Left lobe of liver (tissue), 2 donors: ENCODE measurements around the gene SLCO3A1. TPM values are rescaled to one million over a fixed set of nuclear protein-coding genes. Genes with fewer than 3 reads are reported as not detected.

Experiments used
- ATAC-seq: fragments of 200-7000 bp; cut with Tn5 transposase; one replicate; pipeline ENCODE4 v1.9.1; 2020; ENCODE audit warnings: mild to moderate bottlenecking, moderate library complexity
- DNase-seq: peaks from one replicate; pipeline ENCODE4 v3.0.0-alpha.2; 2020; ENCODE audit warnings: low spot score
- total RNA-seq: library from RNA; stranded (reverse); gene quantifications from one replicate; pipeline ENCODE4 v1.2.1, GENCODE V29; 2021
- donor health status: DM: no; HTN: no; CAD: no; lungs with moderate emphysema.
- donor health status: DM: no; HTN: yes; CAD: no.

Gene SLCO3A1
- total RNA-seq, 1 donor from 2014 or later: 3.4 TPM

DNA sequence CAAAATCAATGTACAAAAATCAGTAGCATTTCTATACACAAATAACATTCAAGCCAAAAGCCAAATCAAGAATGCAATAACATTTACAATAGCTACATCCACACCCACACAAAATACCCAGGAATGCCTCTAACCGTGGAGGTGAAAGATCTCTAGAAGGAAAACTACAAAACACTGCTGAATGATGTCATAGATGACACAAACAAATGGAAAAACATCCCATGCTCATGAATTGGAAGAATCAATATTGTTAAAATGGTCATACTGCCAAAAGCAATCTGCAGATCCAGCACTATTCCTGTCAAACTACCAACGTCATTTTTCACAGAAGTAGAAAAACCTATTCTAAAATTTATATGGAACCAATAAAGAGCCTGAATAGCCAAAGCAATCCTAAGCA is 143.7 kb downstream of the SLCO3A1 start:
- ATAC-seq (no peak), DNase-seq (no peak)

DNA sequence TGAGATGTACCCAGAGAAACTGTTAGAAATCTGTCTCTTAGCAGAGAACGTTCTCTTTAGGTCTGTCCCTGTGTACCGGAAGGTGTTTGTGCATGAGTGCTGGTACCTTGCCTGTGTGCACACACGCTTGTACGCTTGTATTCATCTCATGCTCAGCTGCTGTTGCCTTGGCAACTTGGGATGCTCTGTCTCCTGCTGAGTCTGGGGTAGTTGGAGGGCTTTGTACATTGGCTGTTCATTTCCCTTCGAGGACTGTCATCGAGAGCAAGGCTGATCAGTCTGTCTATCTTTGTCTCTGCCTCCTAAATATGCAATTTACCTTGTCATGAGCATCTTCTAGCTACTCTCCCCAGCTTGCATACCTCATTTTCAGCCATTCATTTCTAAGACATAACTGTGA is 147.2 kb downstream of the SLCO3A1 start:
- ATAC-seq (no peak), DNase-seq (no peak)

DNA sequence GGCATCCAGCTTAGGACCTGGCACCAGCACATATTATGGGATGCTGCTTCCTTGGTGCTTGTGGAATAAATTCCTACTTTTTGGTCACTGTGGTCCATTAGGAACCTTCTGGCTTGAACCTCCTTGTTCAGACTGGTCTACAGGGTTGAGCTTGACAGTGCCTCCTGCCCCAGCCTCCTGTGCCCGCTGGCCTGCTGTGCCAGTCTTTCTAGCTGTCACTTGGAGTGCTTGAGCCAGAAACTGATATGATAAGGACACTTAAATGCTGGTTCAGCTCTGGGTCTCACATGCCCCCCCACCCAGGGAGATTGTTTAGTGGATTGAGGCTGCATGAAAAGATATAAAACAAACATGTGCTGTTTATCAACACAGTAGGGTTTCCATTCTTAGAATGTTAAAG is 147.8 kb downstream of the SLCO3A1 start:
- DNase-seq (no peak), ATAC-seq (no peak)

DNA sequence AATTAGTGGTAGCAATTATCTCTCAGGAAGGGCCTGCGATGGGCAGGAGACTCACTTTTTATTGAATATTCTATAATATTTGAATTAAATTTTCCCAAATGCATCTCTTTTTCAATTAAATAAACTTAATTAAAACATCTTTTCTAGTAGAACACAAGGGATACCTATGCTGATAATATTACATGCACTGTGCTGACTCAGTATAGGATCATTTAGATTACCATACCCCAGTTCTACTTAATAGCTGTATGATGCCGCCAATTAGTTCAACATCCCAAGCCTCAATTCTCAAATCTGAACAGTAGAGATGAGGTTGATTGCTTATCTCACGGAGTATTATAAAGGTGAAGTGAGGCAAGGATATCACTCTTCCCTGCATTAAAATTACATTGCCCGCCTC is 149.2 kb downstream of the SLCO3A1 start:
- DNase-seq (no peak), ATAC-seq (no peak)

DNA sequence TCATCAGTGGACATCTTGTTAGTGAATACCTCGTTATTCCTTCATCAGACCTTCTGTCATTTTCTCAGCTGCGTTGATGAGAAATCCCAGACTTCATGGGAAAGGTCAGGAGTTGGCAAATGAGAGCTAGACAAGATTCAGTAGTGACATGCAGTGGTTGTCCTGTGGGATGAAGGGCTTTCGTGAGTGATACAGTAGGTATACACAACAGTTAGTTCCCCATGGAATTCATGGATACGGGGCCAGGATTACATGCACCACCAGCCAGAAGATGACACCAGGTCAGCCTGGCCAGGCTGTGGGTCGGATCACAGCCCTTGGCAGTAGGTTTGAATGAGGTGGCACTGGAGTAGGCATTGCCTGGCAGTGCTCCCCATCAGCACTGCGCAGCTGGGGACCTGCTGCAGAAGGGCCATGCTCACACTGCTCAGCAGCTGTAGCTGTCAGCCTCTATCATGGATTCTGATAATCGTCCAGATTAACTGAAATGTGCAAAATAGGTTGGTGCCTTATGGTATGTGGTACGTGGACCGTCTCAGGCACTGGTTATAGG is 150.1 kb downstream of the SLCO3A1 start:
- ATAC-seq (no peak), DNase-seq (no peak)

DNA sequence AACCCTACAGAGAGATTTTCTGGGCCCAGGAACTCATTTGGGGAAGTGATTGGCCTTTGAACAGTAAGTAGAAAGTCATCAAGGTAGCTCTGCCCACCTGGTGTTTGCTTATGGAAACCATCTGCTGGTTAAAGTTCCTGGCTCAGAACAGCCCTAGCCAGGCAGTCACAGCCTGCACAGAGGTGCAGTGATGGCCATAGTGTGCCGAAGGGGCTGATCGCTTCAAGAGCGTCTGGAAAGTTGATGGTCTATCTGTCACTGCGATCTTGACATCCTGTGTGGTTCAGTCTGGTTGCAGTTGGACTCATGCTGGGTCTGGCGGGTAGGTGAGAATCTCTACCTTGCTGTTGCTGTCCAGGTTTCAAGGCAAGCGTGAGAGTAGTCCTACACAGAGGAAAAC is 151.6 kb downstream of the SLCO3A1 start:
- ATAC-seq (no peak), DNase-seq (no peak)

DNA sequence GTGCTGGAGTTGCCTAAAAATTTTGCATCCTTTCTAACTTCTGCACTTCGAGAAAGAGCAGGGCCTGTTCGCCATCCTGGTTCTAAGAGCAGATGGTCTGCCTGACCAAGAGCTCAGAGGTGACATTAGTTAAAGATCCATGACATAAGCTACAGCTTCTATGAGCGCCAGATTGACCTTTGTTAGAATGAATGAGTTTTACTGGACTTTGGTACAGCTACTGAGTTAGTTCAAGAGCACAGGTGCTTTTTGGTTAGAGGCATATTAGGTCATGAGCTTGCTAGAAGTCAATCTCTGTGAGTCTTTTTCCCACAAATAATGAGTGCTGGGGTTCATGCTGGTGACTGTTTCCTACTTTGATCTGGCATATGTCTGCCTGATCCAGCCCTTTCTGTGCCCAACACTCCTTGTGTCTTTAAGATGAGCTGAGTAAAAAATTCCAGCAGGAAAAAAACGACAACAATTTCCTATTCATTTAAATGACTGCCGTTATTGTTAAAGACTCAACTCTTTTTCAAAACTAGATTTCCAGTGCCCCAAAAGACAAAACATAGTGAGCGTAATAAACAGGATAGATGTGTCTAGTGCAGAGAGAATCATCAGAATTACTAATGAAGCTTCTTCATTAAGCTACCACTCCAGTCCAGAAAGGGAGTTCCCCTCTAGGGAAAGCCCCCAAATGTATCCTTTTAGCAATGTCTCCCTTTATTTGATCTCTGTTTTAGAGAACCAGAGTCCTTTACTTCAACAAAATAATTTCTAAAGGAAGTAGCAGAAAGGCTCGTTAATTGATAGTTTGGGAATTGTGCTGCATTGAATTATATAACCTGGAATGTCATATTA is 152.9 kb downstream of the SLCO3A1 start:
- ATAC-seq: no peak
- DNase-seq: no peak

DNA sequence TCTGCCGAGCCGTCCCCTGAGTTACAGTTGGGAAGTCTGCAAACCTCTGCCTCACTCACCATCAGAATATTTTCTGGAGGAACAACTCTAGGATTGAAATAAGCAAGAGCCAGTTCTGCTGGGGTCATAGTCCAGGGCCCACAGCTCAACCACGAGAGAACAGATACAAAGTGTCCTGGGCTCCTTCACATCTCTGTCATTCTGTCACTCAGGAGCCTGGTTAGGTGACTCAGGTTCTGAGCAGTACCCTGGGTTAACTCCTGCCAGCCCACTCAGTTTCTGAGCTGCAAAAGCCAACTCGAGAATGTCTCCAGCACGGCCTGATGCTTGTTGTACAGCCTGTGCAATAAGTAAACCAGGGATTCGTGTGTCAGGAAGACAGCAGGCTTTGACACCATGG is 155.7 kb downstream of the SLCO3A1 start:
- DNase-seq: no peak
- ATAC-seq: no peak

DNA sequence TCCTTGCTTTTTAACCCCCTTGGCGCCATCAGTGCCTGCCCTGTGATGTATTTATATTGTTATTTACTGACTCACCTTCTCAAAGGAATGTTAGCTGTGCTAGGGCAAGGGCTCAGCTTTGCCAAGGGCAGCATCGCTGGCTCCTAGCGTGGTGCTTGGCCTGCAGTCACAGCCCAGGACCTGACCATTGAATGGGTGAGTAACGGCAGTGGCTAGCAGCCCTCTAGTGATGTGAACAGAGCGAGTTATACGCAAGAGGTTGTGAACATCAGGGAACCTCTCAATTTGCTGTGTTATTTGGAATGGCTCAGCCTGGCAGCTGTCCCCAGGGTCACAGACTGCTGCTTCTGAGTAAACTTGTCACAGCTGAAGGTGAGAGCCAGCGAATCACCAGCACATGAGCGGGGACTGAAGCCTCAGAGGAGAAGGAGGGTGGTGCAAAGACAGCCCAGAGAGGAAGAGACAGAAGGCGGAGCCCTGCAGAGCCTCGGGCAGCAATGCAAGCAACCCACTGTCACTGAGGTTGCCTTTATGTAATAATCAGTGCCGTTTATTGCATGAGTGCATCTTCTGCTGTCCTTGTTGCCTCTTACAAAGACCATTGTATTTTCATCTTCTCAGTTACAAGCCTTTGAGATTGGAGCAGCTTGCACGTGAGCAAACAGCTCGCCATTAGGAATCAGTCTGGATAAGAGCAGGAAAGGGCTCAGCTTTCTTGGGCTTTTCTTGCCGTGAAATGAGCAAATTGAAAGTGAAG is 158.3 kb downstream of the SLCO3A1 start:
- no peak for DNase-seq

DNA sequence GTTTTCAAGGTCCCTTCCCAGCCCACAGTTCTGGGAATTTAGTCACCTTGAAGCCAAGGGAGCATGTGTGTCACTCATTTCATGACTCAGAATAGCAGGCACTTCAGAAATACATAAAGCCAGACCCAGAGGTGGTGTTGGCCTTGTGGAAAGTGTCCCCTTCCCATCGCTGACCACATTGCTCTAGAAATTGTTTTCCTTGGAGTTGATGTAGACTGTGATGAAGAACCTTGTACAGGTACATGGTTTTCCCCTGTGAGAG is 158.8 kb downstream of the SLCO3A1 start:
- ATAC-seq: no peak
- DNase-seq: no peak

More for the DNA sequence above, 158.3 kb downstream of the SLCO3A1 start:
- ATAC-seq: no peak

DNA sequence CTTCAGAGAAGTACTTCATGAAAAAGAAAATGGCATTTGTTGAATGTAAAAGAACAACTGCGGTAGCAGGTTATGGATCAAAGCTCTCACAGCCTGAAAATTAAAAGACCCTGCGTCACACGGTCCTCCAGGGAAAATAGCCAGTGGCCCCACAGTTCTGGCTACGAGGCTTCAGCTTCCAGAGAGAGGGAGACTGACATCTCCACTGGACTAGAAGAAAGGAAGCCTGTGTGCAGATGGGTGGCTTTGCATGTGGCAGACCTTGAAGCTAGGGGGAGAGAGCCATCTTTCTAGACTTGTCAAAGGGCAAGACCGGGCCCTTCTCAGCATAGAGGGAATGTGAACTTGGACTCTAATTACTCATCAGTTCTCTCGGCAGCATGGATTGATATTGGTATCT is 159.4 kb downstream of the SLCO3A1 start:
- ATAC-seq (no peak), DNase-seq (no peak)

DNA sequence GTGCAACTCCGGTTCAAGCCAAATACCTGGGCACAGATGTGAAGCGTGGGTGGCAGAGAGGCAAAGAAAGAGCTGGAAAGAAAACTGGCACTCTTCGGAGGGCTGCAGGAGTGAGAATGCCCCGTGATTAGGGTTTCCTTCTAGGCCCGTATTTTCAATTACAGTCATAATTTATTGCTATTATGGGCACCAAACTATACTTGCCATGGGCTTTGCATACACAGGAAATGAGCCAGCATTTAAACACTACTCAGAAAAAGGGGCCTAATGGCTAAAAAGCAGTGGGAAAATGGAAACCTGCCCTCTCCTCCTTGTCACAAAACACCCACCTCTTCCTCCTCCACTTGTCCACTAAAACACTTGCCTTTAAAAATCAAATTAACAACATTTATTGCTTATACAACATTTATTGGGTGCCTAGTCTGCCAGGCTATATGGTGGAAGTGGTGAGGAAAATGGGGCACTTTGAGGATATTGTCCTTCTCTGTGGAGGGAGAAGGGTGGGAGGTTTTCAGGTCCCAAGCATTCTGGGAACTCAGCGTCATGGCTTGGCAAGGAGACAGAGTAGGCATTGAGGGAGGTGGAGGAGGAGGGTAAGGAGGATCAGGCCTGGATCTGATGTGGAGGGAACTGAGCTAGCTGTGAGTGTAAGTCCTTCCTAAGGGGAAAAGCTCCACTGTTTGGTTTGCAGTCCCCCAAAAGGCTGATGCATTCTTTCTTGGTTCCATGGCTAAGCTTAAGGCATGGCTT is 160.9 kb downstream of the SLCO3A1 start:
- ATAC-seq (no peak), DNase-seq (no peak)

DNA sequence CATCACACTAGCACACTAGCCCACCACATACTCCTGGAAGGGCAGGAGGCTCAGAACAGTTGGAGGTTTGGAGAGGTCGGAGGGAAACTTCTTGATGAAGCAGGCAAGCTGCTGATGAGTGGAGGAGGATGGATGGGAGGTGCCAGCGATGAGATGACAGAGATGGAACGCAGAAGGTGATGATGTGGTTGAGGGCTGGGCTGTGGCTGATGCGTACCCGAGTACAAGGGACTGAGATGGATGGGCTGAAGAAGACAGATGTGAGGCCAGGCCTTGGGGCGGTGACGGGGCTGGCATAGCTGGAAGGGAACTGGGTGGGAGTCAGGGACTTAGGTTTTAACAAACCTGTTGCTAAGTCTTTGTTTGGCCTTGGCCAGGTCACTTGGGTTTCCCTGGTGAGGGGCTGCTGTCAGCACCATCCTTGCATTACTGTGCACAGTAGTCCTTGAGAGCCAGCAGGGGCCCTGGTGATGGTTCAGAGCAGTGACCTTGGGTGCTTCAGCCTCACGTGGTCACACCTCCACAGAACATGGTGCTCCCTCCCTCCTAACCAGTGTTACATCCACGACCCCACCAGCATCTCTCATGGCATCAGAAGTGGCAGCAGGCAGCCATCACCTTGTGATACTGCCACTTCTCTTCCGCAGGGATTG is 164.5 kb downstream of the SLCO3A1 start:
- no peak for ATAC-seq

DNA sequence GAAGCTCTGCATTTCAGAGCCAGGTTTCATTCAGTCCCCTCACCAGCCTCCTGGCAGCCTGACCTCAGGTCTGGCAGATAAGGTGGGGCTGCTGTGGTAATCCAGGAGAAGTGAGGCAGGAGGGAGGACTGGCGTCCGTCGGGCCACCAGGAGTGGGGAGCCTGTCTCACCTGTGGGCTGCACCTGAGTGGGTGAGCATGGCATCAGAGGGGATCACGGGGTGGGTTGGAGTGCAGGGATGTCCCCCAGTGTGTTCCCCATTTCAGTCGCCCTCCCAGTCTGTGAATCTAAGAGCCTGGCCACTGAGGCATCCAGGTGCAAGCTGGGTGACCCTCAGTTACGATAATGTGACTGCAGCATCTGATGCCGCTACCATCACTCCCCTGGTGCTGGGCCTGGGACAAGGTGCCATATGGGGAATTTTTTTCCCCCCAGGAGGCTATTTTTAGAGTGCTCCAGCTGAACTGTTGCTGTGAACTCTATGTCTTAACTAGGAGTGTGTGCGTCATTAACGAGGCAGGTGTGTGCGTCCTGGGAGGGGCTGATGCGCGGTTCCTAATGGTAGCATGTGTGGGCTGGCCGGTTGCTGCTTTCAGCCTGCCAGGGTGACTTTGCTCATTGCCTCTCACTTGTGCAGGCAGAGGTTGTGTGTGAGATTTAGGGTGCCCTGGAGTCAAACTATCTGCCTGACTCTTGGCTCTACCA is 165.2 kb downstream of the SLCO3A1 start:
- DNase-seq (no peak), ATAC-seq (no peak)

More for the DNA sequence above, 164.5 kb downstream of the SLCO3A1 start:
- DNase-seq: no peak

DNA sequence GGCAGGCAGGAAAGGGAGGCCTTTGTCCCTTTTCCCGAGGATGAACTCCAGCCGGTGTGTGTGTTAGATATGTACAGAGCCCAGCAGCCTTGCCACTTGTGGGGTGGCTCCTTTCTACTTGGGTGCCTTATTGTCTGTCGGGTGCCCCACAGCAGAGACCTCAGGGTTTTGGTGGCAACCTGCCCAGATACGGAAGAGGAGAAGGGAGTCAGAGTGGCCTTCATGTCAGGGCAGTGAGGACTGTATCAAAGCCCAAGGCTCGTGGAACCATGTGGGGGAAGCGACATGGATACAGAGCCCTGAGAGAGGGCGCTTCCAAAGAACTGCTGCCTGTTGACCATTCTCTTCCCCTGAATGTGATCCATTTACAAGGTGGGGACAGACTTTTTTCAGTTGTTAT is 166.2 kb downstream of the SLCO3A1 start:
- DNase-seq: no peak
- no peak for ATAC-seq

DNA sequence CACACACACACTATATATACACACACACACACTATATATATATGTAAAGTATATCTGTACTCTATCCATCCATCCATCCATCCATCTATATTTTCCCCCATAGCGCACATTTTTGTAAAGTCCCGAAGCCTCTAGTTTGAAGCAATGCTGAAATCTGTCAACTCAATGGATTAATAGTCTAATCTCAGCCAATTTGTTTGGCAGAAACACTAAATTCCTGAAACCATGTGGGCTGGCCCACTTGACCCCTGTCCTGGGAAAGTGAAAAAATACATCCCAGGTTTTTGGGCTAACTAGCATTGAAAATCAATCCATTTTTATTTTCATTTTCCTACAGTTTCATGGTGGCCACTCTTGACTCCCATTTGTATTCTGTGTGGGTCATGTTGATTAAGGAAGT is 166.7 kb downstream of the SLCO3A1 start:
- DNase-seq (no peak), ATAC-seq (no peak)

DNA sequence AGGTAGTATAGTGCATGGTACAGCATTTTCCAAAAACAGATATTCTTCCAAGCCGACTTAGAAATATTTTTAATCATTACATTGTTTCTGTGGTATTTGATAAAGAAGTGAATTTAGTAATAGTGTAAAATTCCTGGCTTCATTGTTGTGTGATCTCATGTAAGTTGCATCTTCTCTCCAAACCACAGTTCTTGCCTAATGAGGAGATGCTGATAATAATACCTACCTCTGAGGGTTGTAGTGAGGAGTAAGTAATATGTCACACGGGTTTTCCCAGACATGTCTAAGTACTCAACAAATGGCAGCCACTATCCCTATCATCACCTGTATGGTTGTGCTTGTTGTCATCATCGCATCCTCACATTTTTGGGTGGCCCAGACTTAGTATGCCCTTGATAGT is 167.3 kb downstream of the SLCO3A1 start:
- no peak for ATAC-seq
- no peak for DNase-seq

DNA sequence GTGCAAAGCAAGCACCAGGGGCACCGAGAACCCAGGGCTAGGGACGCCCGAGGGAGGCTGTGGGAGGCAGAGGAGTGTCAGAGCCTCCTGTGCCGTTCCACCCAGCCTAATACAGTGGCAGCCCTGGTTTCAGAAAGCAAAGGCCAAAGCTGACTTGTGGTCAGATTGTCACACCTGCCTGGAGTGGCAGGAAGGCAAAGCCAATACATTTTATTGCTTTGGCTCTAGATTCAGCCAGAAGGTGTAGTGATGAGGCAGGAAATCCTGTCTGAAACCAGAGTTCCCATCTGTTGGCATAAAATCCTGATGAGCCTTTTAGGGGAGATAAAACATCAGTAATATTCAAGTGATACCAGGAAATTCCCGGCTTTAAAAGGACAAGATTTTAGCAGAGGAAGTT is 168.3 kb downstream of the SLCO3A1 start:
- DNase-seq (no peak), ATAC-seq (no peak)

DNA sequence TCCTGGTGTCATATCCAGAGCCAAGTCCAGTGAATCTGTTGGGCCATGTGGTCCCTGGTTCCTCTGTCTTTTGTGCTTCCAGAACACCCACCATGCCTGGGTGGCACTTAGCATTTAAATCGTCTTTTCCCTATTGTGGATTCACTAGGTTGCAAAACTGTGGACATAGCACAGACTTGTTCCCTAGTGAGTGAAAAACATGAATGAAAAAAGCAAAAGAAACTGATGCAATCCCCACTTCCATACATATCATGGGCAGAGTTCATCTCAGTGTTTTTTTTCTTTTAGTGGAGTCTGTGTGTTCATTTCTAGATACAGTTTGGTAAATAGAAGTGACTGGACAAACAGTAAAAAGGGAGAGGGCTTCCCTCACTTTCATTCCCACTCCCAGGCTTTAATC is 170.5 kb downstream of the SLCO3A1 start:
- no peak for ATAC-seq
- no peak for DNase-seq

DNA sequence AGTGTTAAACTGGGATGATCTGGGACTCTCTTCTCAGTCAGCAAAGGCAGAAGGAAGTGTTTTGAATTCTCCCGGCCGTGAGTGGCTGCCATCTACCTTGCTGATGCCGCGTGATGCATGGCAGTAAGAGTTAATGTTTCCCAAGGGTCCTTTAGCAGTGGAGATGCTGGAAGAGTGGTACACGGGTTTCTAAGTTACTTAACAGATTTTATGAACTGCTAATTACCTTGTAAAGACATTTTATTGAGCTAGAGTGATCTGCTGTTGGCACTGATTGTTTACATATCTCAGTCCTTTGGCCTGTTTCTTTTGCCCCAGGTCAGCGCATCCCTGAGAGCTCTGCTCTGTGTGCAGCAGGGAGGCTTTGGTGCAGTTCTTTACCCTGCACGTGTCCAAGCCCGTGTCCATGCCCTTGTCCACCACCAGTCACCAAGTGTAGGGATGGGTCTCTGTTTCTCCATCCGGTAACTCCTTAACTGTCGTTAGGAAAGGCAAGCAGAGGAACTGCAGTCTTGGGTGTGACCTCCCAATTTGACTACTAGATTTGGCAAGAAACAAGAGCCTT is 172.3 kb downstream of the SLCO3A1 start:
- DNase-seq (no peak), ATAC-seq (no peak)
